GM12878 (cell line): Measurements from ENCODE around the gene ADAR. TPM values are rescaled to one million over a fixed set of nuclear protein-coding genes. Genes with fewer than 3 reads are reported as not detected.

Experiments used
- ATAC-seq: fragments of 200-7000 bp; cut with Tn5 transposase; 3 replicates; pipeline ENCODE4 v1.9.1; 2020; ENCODE audit warnings: mild to moderate bottlenecking, moderate library complexity
- BruUV-seq: library from RNA; stranded (reverse); fragments of 400-500 nt; replicated peaks from 2 replicates; lab custom pipeline; 2021; lab: Mats Ljungman, UMichigan
- CTCF ChIA-PET: fragments of 300-600 bp; sonication (Branson Sonifier 250); formaldehyde crosslinking; extraction: SDS; loops from one replicate; lab custom pipeline; 2021; ENCODE audit warnings: inconsistent platforms; lab: Yijun Ruan, JAX
- POLR2A ChIA-PET: fragments of 350-600 bp; formaldehyde crosslinking; extraction: SDS; loops from one replicate; lab custom pipeline; 2021; ENCODE audit warnings: inconsistent platforms; lab: Charles Lee
- RAD21 ChIA-PET: fragments of 300-600 bp; sonication (Branson Sonifier 250); formaldehyde crosslinking; loops from one replicate; lab custom pipeline; 2023; ENCODE audit warnings: antibody characterized with exemption; ENCODE audit not compliant: unreplicated experiment; lab: Charles Lee
- SMC1A ChIA-PET: fragments of 300-600 bp; sonication (Branson Sonifier 250); formaldehyde crosslinking; loops from one replicate; lab custom pipeline; 2023; ENCODE audit not compliant: unreplicated experiment, uncharacterized antibody; lab: Charles Lee
- DNase-seq: peaks from one replicate; pipeline ENCODE4 v3.0.0-alpha.2; 2011; ENCODE audit warnings: low read depth, low spot score
- FAIRE-seq: peaks from 3 replicates; lab custom pipeline; 2011; peaks lifted over from hg19 to GRCh38; lab: Jason Lieb, UNC
- H2AFZ ChIP-seq: 2 replicates; pipeline ENCODE4 v1.6.0; 2011; ENCODE audit warnings: low read depth, low read length, control low read depth; ENCODE audit not compliant: control insufficient read depth
- H3K27ac ChIP-seq: 2 replicates; pipeline ENCODE4 v1.5.1; 2011; ENCODE audit warnings: control low read depth; ENCODE audit not compliant: control insufficient read depth, insufficient read depth
- H3K27me3 ChIP-seq, 2 experiments: replicated peaks in 1 of 2; 2 replicates each; pipeline versions ENCODE4 v1.6.0 to v1.6.1; 2011; ENCODE audit warnings: low read length in 1 of 2; ENCODE audit not compliant: control insufficient read depth in 2 of 2, insufficient read depth in 2 of 2
- H3K36me3 ChIP-seq, 2 experiments: 2 replicates each; pipeline ENCODE4 v1.5.1; 2011; ENCODE audit warnings: low read length in 1 of 2; ENCODE audit not compliant: control insufficient read depth in 2 of 2, insufficient read depth in 2 of 2
- H3K4me1 ChIP-seq: 2 replicates; pipeline ENCODE4 v1.6.1; 2011; ENCODE audit warnings: mild to moderate bottlenecking, low read length, moderate library complexity, mixed read lengths; ENCODE audit not compliant: control insufficient read depth, insufficient read depth
- H3K4me2 ChIP-seq: 2 replicates; pipeline ENCODE4 v1.6.0; 2011; ENCODE audit warnings: control low read depth; ENCODE audit not compliant: control insufficient read depth, insufficient read depth
- H3K4me3 ChIP-seq: fragments of 200-600 bp; sonication (generic); 2 replicates; pipeline ENCODE4 v1.5.1; 2016
- H3K79me2 ChIP-seq: 2 replicates; pipeline ENCODE4 v1.6.0; 2011; ENCODE audit warnings: low read length; ENCODE audit not compliant: control insufficient read depth, insufficient read depth
- H3K9ac ChIP-seq: 2 replicates; pipeline ENCODE4 v1.8.0; 2011; ENCODE audit warnings: low read length, control low read depth, mixed read lengths; ENCODE audit not compliant: control insufficient read depth, insufficient read depth
- H3K9me3 ChIP-seq: replicated peaks from 3 replicates; pipeline ENCODE4 v1.5.1; 2011; ENCODE audit warnings: mild to moderate bottlenecking, low read length; ENCODE audit not compliant: control insufficient read depth, insufficient read depth
- H4K20me1 ChIP-seq: 2 replicates; pipeline ENCODE4 v1.6.0; 2011; ENCODE audit not compliant: control insufficient read depth, insufficient read depth
- HDAC6 ChIP-seq: fragments of 200-600 bp; sonication (generic); IDR thresholded peaks from one replicate; pipeline ENCODE4 v1.8.0; 2017; ENCODE audit warnings: antibody characterized with exemption; ENCODE audit not compliant: unreplicated experiment
- HSF1 ChIP-seq: fragments of 150-350 bp; IDR thresholded peaks from 2 replicates; pipeline ENCODE4 v1.6.1; 2014; ENCODE audit warnings: mild to moderate bottlenecking, low read depth, low read length
- LARP7 ChIP-seq: fragments of 450-650 bp; IDR thresholded peaks from 2 replicates; pipeline ENCODE4 v1.6.1; 2017; ENCODE audit warnings: mild to moderate bottlenecking
- MEF2A ChIP-seq: IDR thresholded peaks from 2 replicates; pipeline ENCODE4 v1.6.1; 2011; ENCODE audit warnings: low read depth, mild to moderate bottlenecking, low read length, moderate library complexity; ENCODE audit not compliant: insufficient read depth
- RBBP5 ChIP-seq: fragments of 200-600 bp; sonication (generic); conservative IDR thresholded peaks from 2 replicates; pipeline ENCODE4 v1.6.1; 2016
- SP1 ChIP-seq: IDR thresholded peaks from one replicate; pipeline ENCODE4 v1.6.1; 2011; ENCODE audit warnings: low read depth, low read length
- SUZ12 ChIP-seq: fragments of 200-600 bp; sonication (generic); IDR thresholded peaks from one replicate; pipeline ENCODE4 v1.6.1; 2018; ENCODE audit warnings: antibody characterized with exemption, mild to moderate bottlenecking; ENCODE audit not compliant: unreplicated experiment
- TCF12 ChIP-seq: IDR thresholded peaks from 2 replicates; pipeline ENCODE4 v1.6.1; 2011; ENCODE audit warnings: low read depth, mild to moderate bottlenecking, low read length
- WGBS: methylation state at CpG from one replicate; pipeline ENCODE4 v1.1.6; 2016; ENCODE audit warnings: low lambda C conversion rate; ENCODE audit not compliant: insufficient replicate concordance, insufficient coverage; ENCODE audit errors: missing lambda C conversion rate; 5-methylcytosine and 5-hydroxymethylcytosine counted together
- in situ Hi-C: fragments of 300-500 bp; cut with MboI; formaldehyde crosslinking; loops from 9 replicates; pipeline ENCODE4 v1.14.3; 2018; ENCODE audit warnings: mixed read lengths
- intact Hi-C: fragments of 100-400 bp; cut with micrococcal nuclease; formaldehyde crosslinking; loops from one replicate; pipeline ENCODE4 v1.14.2; 2022; ENCODE audit not compliant: unreplicated experiment
- polyA plus RNA-seq, 11 experiments: library from polyadenylated mRNA; depleted of rRNA in 4 of 11; unstranded in 6 of 11; stranded (reverse) in 5 of 11; fragments of >200 nt; fragmentation: Nextera tagmentation in 4 of 11; fragmentation: Illumina TruSeq in 1 of 11; extraction: Ambion mirVana in 4 of 11; extraction: Trizol in 1 of 11; gene quantifications; 1 replicate in 1 of 11; 2 replicates in 10 of 11; pipeline versions ENCODE4 v1.2.1 to v1.2.3, GENCODE V29; 2011 to 2016; ENCODE audit warnings: inconsistent platforms in 2 of 11, missing spikeins in 2 of 11, low read depth in 1 of 11
- total RNA-seq, 4 experiments: library from RNA; depleted of rRNA in 3 of 4; stranded (reverse); fragments of >200 nt in 3 of 4; fragmentation: Illumina TruSeq in 1 of 4; extraction: Trizol in 1 of 4; gene quantifications; 2 replicates each; pipeline versions ENCODE4 v1.2.1 to v1.2.3, GENCODE V29; 2013 to 2021
- TF ChIP-seq, protein P1 (sequence below): fragments of 450-650 bp; IDR thresholded peaks from 2 replicates; pipeline ENCODE4 v1.6.1; 2018; ENCODE audit warnings: borderline replicate concordance, mild to moderate bottlenecking; ENCODE audit not compliant: partially characterized antibody
- TF ChIP-seq, protein P2 (sequence below): IDR thresholded peaks from 2 replicates; pipeline ENCODE4 v1.6.1; 2012; ENCODE audit warnings: mild to moderate bottlenecking, low read depth, low read length
- TF ChIP-seq, protein P3 (sequence below): fragments of 450-650 bp; IDR thresholded peaks from 2 replicates; pipeline ENCODE4 v1.6.1; 2017; ENCODE audit warnings: mild to moderate bottlenecking, low read depth, inconsistent platforms; ENCODE audit not compliant: poor library complexity, severe bottlenecking

The ADAR gene
- total and polyA plus RNA-seq, 10 of the 15 experiments (the other 5 are each of a cell fraction or from before 2014, with no cell fraction given): 55.5 to 413 (median 176) TPM

DNA sequence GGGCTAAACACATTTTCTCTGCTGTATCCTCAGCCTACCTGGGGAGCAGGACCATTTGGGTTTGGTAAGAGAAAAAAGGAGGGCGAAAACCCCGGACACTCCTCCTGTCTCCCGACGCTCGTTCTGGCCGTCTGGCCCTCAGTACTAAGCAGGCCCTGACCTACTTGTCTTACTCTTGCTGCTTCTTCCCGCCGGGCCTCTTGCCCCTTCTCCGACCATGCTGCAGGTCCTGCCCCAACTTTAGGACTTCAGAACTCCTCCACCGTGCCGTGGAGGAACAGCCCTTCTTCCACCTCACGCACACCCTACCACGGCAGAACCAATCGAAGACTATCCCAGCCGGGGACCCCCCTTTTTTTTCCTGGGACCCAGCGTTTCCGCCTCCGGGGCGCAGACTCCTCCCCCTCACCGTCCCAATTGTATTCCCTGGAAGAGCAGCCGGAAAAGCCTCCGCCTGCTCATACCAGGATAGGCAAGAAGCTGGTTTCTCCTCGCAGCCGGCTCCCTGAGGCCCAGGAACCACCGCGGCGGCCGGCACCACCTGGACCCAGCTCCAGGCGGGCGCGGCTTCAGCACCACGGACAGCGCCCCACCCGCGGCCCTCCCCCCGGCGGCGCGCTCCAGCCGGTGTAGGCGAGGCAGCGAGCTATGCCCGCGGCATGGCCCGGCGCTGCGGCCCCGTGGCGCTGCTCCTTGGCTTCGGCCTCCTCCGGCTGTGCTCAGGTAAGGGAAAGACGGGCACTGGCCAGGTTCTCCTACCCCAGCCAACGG is 40.4 kb downstream of the ADAR start, which contains the start of gene CHRNB2:
Gene CHRNB2, plus strand, starts transcription at position 393 of the 771 bp plus-strand sequence. Its CDS starts 267 bp downstream, at position 660.
- no peak within 1 kb of the TSS for H3K9ac ChIP-seq
- ATAC-seq (peak; percentile 98), DNase-seq (no peak), FAIRE-seq (no peak)
- H4K20me1 ChIP-seq: no peaks in the 10 kb centered on the region; the same call in 1 of the 2 replicates
- 18% methylated on average over 53 of the region's 53 CpGs for WGBS
- intact Hi-C loops (no loop called here), in situ Hi-C loops (loop anchor here (5.0 kb wide), 1 partner anchor 315 kb away; no protein-coding TSS in a partner anchor)
- H3K4me1 ChIP-seq: no peaks in the 10 kb centered on the region
- no peak within 1 kb of the TSS for H2AFZ ChIP-seq
- H3K4me2 ChIP-seq: no peak within 1 kb of the TSS; the same call in 1 of the 2 replicates
- POLR2A ChIA-PET: no interaction called here
- SMC1A ChIA-PET: interaction anchor here (1.4 kb wide), 1 partner anchor 86 kb away, joined by 3 read pairs; no protein-coding TSS in a partner anchor
- H3K27me3 ChIP-seq: peaks cover 2 to 5% of the 10 kb centered on the region in 2 experiments; a peak in 3 of 4 replicates
- H3K27ac ChIP-seq: no peak within 1 kb of the TSS
- RAD21 ChIA-PET: interaction anchor here (1.1 kb wide), 1 partner anchor 8 kb away, joined by 6 read pairs; no protein-coding TSS in a partner anchor
- no peaks in the 10 kb centered on the region for H3K79me2 ChIP-seq
- H3K36me3 ChIP-seq: no peaks in the 10 kb centered on the region
- BruUV-seq: no TSS peak
- H3K9me3 ChIP-seq: no peaks in the 10 kb centered on the region
- no peak within 1 kb of the TSS for H3K4me3 ChIP-seq
- CTCF ChIA-PET: interaction anchor here (2.1 kb wide), 1 partner anchor 8 kb away, joined by 8 read pairs; no protein-coding TSS in a partner anchor
- TF ChIP-seq, protein P1, sequence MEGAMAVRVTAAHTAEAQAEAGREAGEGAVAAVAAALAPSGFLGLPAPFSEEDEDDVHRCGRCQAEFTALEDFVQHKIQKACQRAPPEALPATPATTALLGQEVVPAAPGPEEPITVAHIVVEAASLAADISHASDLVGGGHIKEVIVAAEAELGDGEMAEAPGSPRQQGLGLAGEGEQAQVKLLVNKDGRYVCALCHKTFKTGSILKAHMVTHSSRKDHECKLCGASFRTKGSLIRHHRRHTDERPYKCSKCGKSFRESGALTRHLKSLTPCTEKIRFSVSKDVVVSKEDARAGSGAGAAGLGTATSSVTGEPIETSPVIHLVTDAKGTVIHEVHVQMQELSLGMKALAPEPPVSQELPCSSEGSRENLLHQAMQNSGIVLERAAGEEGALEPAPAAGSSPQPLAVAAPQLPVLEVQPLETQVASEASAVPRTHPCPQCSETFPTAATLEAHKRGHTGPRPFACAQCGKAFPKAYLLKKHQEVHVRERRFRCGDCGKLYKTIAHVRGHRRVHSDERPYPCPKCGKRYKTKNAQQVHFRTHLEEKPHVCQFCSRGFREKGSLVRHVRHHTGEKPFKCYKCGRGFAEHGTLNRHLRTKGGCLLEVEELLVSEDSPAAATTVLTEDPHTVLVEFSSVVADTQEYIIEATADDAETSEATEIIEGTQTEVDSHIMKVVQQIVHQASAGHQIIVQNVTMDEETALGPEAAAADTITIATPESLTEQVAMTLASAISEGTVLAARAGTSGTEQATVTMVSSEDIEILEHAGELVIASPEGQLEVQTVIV: no peak
- TF ChIP-seq SP1: no peak
- no peak for TF ChIP-seq SUZ12
- TF ChIP-seq, protein P2, sequence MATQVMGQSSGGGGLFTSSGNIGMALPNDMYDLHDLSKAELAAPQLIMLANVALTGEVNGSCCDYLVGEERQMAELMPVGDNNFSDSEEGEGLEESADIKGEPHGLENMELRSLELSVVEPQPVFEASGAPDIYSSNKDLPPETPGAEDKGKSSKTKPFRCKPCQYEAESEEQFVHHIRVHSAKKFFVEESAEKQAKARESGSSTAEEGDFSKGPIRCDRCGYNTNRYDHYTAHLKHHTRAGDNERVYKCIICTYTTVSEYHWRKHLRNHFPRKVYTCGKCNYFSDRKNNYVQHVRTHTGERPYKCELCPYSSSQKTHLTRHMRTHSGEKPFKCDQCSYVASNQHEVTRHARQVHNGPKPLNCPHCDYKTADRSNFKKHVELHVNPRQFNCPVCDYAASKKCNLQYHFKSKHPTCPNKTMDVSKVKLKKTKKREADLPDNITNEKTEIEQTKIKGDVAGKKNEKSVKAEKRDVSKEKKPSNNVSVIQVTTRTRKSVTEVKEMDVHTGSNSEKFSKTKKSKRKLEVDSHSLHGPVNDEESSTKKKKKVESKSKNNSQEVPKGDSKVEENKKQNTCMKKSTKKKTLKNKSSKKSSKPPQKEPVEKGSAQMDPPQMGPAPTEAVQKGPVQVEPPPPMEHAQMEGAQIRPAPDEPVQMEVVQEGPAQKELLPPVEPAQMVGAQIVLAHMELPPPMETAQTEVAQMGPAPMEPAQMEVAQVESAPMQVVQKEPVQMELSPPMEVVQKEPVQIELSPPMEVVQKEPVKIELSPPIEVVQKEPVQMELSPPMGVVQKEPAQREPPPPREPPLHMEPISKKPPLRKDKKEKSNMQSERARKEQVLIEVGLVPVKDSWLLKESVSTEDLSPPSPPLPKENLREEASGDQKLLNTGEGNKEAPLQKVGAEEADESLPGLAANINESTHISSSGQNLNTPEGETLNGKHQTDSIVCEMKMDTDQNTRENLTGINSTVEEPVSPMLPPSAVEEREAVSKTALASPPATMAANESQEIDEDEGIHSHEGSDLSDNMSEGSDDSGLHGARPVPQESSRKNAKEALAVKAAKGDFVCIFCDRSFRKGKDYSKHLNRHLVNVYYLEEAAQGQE: peak; percentile 98
- no peak for TF ChIP-seq HDAC6
- TF ChIP-seq, protein P3, sequence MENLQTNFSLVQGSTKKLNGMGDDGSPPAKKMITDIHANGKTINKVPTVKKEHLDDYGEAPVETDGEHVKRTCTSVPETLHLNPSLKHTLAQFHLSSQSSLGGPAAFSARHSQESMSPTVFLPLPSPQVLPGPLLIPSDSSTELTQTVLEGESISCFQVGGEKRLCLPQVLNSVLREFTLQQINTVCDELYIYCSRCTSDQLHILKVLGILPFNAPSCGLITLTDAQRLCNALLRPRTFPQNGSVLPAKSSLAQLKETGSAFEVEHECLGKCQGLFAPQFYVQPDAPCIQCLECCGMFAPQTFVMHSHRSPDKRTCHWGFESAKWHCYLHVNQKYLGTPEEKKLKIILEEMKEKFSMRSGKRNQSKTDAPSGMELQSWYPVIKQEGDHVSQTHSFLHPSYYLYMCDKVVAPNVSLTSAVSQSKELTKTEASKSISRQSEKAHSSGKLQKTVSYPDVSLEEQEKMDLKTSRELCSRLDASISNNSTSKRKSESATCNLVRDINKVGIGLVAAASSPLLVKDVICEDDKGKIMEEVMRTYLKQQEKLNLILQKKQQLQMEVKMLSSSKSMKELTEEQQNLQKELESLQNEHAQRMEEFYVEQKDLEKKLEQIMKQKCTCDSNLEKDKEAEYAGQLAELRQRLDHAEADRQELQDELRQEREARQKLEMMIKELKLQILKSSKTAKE: no peak
- no peak for TF ChIP-seq HSF1
- TF ChIP-seq TCF12: 0 out of 2 replicates have a peak, but pooled peaks have one; percentile 32
- 0 out of 2 replicates have a peak, but pooled peaks have one; percentile 42 for TF ChIP-seq LARP7
- TF ChIP-seq MEF2A: no peak
- no peak for TF ChIP-seq RBBP5
